EH (cell line): ENCODE measurements around the gene TM7SF2.
"Not testable (repeated sequence)": the region's sequence is repeated elsewhere in the genome, so short reads cannot be mapped to it uniquely, and the experiment has no call there.

Experiments
- DNase-seq: peaks from one replicate; pipeline ENCODE4 v3.0.0-alpha.2; 2015; ENCODE audit warnings: low read depth

The TM7SF2 gene

DNA sequence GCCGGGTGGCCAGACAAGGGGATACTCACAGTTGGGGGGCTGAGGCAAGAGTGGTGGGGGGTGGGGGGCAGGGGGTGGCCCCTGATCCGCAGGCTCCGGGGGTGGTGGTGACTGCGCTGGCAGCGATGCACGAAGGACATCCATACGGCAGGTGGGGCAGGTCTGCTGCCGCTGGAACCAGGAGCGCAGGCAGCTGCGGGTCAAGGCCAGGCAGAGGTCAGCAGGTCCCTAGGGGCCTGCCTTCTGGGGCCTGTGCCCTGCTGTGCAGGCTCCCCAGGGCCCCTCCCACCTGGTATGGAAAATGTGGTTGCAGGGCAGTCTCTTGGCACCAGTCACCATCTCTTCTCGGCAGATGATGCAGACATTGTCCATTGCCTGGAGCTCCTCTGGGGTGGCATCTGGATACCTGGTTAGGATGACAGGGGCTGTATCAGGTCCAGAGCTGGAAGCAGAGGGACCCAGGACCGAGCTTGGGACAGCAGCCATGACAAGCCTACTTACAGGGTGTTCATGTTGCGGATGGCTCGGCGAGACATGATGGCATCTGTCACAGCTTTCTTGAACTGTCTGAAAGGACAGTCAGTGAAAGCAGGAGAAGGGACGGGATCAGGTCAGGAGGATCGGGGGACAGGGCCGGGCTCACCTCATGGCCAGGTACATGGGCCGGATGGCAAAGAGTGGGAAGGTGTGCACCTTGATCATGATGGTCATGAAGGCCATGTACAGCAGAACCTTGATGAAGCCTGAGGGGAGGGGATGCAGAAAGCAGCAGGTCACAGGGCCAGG is 19.2 kb downstream of the TM7SF2 start:
- no peak for DNase-seq

DNA sequence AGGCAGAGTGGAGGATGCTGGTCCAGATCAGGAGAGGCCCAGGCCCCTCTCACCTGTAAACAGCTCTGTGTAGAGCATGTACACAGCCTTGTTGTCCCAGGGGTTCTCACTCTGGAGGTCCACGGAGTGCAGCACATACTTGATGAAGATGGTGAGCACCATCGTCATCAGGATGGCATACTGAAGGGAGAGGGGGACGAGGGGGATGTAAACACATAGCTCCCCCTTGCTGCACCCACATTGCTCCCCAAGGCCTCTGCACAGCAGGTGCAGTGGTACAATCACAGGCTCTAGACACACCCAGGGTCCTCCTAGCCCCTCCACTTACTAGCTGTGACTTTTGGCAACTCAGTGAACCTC is 19.7 kb downstream of the TM7SF2 start:
- DNase-seq, result no peak

DNA sequence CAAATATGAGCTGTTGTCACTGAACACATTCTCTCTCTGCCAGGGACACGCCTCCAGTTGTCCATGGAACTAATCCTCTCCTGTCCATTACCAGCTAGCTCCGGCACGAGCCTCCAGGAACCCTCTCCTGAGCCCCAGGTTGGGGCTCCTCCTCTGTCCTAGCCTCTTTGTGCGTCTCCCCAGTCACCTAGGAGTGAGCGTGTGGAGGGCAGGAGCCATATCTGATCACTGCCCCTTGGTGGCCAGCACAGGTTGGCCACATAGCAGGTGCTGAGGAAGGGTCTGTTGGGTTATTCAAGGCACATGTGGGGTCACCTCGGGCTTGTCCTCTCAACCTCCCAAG is 20.2 kb downstream of the TM7SF2 start:
- DNase-seq, result no peak

- no peak for DNase-seq
These were observed 20.7 kb downstream of the TM7SF2 start for GRCh38 chr11:65132238-65132987.

- peak; percentile 33 for DNase-seq
These were observed 21.5 kb downstream of the TM7SF2 start for GRCh38 chr11:65132988-65133700.

DNA sequence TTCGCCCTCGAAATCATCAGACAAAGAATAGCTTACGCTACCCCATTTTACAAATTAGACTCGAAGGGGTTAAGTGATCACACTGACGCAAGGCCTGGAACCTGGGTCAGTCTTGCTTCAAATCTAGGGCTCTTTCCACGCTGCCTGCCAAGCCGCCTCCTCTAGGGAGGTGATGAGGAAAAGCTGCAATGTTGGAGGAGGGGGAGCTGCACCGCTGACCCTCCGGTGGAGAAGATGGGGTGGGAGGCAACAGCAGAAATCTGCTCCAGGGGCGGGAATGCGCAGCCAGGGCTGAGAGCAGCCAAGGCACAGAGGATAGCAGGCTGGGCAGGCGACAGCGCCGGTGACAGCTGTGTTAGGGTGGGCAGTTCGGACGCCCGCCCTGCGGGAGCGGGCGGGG is 22.1 kb downstream of the TM7SF2 start:
- no peak for DNase-seq

DNA sequence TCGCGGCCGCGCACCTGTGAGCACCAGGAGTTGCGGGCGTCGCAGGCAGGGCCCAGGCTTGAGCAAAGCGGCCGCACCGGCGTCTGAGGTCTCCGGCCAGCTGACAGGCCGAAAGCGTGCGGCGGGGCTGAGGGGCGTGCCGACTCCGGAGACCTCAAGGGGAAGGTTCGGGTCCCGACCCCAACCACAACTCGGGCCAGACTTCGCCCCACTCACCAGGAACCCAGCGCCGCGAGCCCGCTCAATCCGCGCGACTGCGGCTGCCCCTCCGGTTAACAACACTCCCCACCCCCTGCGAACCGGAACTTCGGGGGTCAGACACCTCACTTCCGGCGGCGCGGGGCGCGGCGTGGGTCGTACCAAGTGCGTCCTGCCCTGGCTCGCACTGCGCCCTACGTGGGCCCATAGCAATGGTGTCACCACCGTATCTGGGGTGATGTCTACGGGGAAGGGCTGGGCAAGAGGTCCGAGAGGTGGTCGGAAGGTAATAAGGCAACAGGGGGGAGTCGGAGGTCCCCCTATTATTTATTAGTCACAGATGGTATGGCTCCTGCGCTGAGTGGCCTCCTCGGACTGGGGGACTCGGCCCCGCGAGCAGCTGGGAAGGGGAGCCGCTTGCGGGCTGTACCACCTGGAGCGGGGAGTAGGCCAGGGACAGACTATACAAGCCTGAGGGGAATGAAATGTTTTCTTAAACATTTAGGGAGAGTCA is 22.7 kb downstream of the TM7SF2 start, which contains the start of gene SYVN1:
Gene SYVN1 (minus strand): TSS at position 280 of the 712 bp plus-strand sequence. CDS start 918 bp downstream, outside the sequence.
- peak; percentile 88 for DNase-seq

DNA sequence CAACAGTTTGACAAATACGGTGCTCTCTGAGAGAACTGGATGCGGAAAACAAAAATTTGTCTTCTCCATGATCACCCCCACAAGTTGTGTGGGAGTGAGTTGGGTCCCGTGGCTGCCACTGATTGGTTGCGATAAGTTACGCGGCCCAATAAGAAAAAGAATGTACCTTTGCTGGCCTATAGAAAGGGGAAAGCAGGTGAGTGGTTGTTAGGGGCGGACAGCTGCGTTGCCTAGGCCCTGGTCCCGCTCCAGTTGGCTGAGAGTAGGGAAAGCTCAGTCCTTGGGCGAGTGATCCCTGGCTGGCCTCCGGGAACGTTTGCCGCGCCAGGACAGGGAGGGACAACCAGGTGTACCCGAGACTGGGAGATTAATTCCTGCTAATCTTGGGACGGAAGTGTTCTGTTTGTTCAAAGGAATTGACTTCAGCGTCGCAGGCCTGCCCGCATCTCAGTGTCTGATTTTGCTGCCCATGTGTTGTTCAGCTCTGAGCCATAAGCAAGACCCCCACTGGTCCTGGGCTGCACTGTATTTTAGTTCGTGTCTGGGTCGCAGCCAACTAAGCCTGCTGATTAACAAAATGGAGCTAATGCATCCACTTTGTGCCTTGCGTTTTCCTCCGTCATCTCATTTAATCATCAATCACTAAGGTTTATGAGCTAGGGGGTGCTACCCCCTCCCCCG is 23.4 kb downstream of the TM7SF2 start:
- DNase-seq, result peak; percentile 98

GRCh38 chr11:65135633-65136145 is 24.0 kb downstream of the TM7SF2 start:
- DNase-seq, result no peak

GRCh38 chr11:65136515-65137096 is 24.9 kb downstream of the TM7SF2 start:
- DNase-seq, result no peak

DNA sequence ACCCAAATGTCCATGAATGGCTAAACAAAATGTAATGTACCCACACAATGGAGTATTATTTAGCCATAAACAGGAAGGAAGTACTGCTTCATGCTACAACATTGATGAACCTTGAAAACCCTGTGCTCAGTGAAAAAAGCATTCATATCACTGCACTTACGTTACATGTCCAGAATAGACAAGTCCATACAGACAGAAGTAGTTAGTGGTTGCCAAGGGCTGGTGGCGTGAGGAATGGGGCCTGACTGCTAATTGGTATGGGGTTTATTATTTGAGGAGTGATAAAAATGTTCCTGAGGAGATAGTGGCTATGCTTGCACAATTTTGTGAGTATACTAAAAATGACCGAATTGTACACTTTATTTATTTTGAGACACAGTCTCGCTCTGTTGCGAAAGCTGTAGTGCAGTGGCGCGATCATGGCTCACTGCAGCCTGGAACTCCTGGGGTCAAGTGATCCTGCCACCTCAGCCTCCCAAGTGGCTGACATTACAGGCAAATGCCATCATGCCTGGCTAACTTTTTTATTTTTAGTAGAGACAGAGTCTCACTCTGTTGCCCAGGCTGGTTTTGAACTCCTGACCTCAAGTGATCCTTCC is 30.3 kb downstream of the TM7SF2 start:
- no peak for DNase-seq

DNA sequence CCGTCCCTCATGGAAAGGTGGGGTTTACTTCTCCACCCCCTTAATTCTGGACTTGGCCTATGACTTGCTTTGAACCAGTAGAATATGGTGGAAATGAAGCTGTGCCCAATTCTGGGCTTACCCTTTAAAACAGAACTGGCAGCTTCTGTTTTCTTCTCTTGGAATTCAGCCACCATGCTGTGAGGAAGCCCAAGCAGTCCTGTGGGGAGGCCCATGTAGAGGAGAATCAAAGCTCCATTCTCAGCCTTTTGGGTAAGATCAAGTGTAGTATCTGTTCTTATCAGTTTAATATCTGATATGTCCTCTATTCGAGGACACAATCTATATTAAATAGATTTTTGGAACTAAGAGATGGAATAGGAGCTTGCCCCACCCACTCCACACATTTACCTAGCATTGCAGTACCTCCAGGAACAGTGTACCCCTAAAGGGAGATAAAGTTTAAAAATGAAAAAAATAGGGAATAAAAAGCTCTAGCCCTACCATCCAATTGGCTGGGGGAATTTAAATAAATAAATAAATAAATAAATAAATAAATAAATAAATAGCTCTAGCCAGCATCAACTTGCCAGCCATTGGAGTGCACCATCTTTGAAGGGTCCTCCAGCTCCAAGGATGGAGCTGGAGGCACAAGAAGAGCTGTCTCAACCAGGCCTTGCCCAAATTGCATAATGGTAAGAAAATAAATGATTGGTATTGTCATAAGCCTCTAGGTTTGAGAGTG is 35.8 kb downstream of the TM7SF2 start:
- DNase-seq, result no peak

DNA sequence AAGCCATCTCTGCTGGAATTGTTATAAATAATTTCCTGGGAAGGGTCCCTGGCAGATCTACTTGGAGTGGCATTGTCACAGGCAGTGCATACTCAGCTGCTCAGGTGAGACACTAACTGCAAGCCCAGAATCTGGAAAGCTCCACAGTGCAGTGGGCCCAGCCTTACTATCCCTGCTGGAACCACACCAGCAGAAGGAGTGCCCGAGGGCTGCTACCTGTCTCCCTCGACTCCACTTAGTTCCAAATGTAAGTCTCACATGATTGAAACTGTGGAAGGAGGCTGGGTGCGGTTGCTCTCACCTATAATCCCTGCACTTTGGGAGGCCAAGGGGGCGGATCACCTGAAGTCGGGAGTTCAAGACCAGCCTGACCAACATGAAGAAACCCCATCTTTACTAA is 37.0 kb downstream of the TM7SF2 start:
- DNase-seq, result no peak

- DNase-seq, result not testable (repeated sequence)
These were observed 38.4 kb downstream of the TM7SF2 start for GRCh38 chr11:65150131-65150508.

GRCh38 chr11:65150509-65151299 is 39.0 kb downstream of the TM7SF2 start:
- DNase-seq, result peak; percentile 97

DNA sequence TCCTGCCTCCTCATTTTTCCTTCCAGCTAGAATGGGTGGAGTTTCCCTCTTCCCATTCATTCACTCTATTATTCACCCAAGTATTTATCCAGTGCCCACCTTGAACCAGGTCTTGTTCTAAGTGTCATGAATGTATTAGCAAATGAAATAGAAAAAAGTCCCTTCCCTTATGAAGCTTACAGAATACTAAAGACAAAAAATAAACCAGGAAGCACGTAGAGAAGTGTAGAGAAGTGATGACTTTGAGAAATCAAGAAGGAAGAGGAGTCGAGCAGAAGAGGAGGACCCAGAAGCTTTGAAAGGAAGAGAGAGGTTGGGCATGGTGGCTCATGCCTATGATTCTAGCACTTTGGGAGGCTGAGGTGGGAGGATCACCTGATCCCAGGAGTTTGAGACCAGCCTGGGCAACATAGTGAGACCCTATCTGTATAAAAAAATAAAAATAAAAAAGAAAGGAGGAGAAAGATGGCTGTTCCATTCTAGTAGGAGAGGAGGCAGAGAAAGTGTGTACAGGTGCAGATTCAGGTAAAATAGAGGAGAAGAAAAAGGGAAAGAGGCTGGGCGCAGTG is 39.7 kb downstream of the TM7SF2 start:
- no peak for DNase-seq

- no peak for DNase-seq
These were observed 40.5 kb downstream of the TM7SF2 start for GRCh38 chr11:65152122-65152521.

- DNase-seq, result no peak
These were observed 44.6 kb downstream of the TM7SF2 start for GRCh38 chr11:65156256-65156655.

DNA sequence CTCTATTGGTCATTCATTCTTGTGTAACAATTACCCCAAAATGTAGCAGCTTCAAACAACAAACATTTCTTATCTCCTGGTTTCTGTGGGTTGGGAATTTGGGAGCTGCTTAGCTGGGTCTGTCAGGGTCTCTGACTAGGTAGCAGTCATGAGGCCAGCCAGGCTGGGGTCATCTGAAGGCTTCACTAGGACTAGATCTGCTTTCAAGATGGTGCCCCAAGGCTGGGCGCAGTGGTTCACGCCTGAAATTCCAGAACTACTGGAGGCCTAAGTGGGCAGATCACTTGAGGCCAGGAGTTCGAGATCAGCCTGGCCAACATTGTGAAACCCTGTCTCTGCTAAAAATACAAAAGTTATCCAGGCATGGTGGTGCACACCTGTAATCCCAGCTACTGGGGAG is 45.3 kb downstream of the TM7SF2 start:
- DNase-seq, result no peak
